Heart left ventricle (tissue), 13 donors: ENCODE measurements around the gene DNMT1.

Experiments used
- CTCF ChIP-seq, 12 donors: fragments of 200-600 bp; sonication (generic) in 4 of 12; IDR thresholded peaks; one replicate each; pipeline versions ENCODE4 v1.5.0 to v1.8.0; 2018 to 2022; ENCODE audit warnings: antibody characterized with exemption in 12 of 12, mild to moderate bottlenecking in 5 of 12
- POLR2A ChIP-seq, 2 donors: fragments of 450-650 bp; IDR thresholded peaks; one replicate each; pipeline ENCODE4 v1.6.1; 2017; ENCODE audit warnings: antibody characterized with exemption in 2 of 2, mild to moderate bottlenecking in 2 of 2, moderate library complexity in 2 of 2
- donor health status: ischemic (EF 13 %, LVEDD 7.1; RV severe dilation, severe dysfunction).
- donor health status: DM: no; HTN: yes; CAD: no.
- donor health status: DM: no; HTN: no; CAD: no.
- donor health status: ischemic (EF 25% LVEDD 6.9; RV normal size, moderate dysfunction).
- donor health status: ischemic (EF 25% LVEDD 5.7; RV mildly dilated, moderate dysfunction).
- donor health status: ischemic (EF 35%, LVEDD 5.7; RV mildly dilated, moderate dysfunction).
- donor health status: nonischemic (EF 11% LVEDD 7.7; RV severe dilation, severe dysfunction).
- donor health status: DM: yes; HTN: yes; CAD: no.
- donor health status: PGD.
- donor health status: ischemic (EF 29% LVEDD 5.4; RV normal size, mild dysfunction).
- donor health status: nonischemic (EF 23%, LVEDD 6.1; RV moderate dilation, normal function).

GRCh38 chr19:10107817-10108367 is 86.9 kb downstream of the DNMT1 start:
- TF ChIP-seq CTCF (IDR thresholded peaks at IDR 0.05) (no peak), POLR2A (IDR thresholded peaks at IDR 0.05) (no peak)
